NB4 (cell line): ENCODE measurements around the gene TBX4.

Experiments
- CTCF ChIP-seq: IDR thresholded peaks from one replicate; pipeline ENCODE4 v1.5.1; 2012; ENCODE audit warnings: low read depth, low read length
- MYC ChIP-seq: IDR thresholded peaks from 2 replicates; pipeline ENCODE4 v1.6.1; 2011; ENCODE audit warnings: low read depth, low read length
- POLR2A ChIP-seq: IDR thresholded peaks from 2 replicates; pipeline ENCODE4 v1.6.1; 2011; ENCODE audit warnings: mild to moderate bottlenecking; ENCODE audit not compliant: insufficient read length; ENCODE audit errors: extremely low read depth

DNA sequence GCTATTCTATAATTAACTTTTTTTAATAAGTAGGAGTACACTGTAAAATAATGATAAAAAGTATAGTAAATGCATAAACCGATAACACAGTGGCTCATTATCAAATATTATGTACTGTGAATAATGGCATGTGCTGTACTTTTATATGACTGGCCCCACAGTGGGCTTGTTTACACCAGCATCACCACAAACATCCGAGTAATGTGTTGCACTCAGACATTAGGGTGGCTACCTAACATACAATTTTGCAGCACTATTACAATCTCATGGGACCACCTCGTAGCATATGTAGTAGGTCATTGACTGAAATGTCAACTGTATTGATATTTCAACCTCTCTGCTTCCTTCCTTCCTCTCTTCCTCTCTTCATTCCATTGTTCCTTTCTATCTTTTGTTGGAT, 51.7 kb downstream of the TBX4 start:
- TF ChIP-seq CTCF (no peak), POLR2A (no peak), MYC (no peak)
